SK-N-SH treated with all-trans-retinoic acid at 6 μM for 48 hours (cell line): ENCODE measurements around the gene MUTYH.

Experiments
- ATAC-seq: fragments of 200-7000 bp; cut with Tn5 transposase; 3 replicates; pipeline ENCODE4 v1.9.1; 2020; ENCODE audit warnings: mild to moderate bottlenecking, moderate library complexity
- BACH2 ChIP-seq: fragments of 250-450 bp; sonication (Bioruptor Pico); IDR thresholded peaks from 2 replicates; pipeline ENCODE4 v1.9.0; 2021; ENCODE audit warnings: mild to moderate bottlenecking, borderline replicate concordance
- CREB5 ChIP-seq: fragments of 250-450 bp; sonication (Bioruptor Pico); IDR thresholded peaks from 2 replicates; pipeline ENCODE4 v1.5.1; 2020; ENCODE audit warnings: low read depth, mild to moderate bottlenecking, moderate library complexity
- CSDC2 ChIP-seq: fragments of 250-450 bp; sonication (Bioruptor Pico); IDR thresholded peaks from 2 replicates; pipeline ENCODE4 v1.5.0; 2020; ENCODE audit warnings: mild to moderate bottlenecking, moderate library complexity
- CSRNP3 ChIP-seq: fragments of 250-450 bp; sonication (Bioruptor Pico); IDR thresholded peaks from 2 replicates; pipeline ENCODE4 v1.5.1; 2021; ENCODE audit warnings: mild to moderate bottlenecking, moderate library complexity
- ESRRG ChIP-seq: fragments of 250-450 bp; sonication (Bioruptor Pico); IDR thresholded peaks from 2 replicates; pipeline ENCODE4 v1.6.1; 2021; ENCODE audit warnings: mild to moderate bottlenecking
- GLIS3 ChIP-seq: fragments of 250-450 bp; sonication (Bioruptor Pico); IDR thresholded peaks from 2 replicates; pipeline ENCODE4 v1.5.0; 2020; ENCODE audit warnings: mild to moderate bottlenecking, moderate library complexity
- ISL1 ChIP-seq: fragments of 250-450 bp; sonication (Bioruptor Pico); IDR thresholded peaks from 2 replicates; pipeline ENCODE4 v2.1.2; 2022; ENCODE audit warnings: mild to moderate bottlenecking, moderate library complexity
- OSR1 ChIP-seq: fragments of 250-450 bp; sonication (Bioruptor Pico); IDR thresholded peaks from 2 replicates; pipeline ENCODE4 v1.8.0; 2022; ENCODE audit warnings: moderate library complexity, mild to moderate bottlenecking, inconsistent platforms
- PATZ1 ChIP-seq: fragments of 250-450 bp; sonication (Bioruptor Pico); IDR thresholded peaks from 2 replicates; pipeline ENCODE4 v1.8.0; 2020; ENCODE audit warnings: mild to moderate bottlenecking, moderate library complexity, borderline replicate concordance
- POU6F1 ChIP-seq: fragments of 250-450 bp; sonication (Bioruptor Pico); IDR thresholded peaks from 2 replicates; pipeline ENCODE4 v1.8.0; 2021; ENCODE audit warnings: low read depth, mild to moderate bottlenecking, moderate library complexity, borderline replicate concordance
- PPARA ChIP-seq: fragments of 250-450 bp; sonication (Bioruptor Pico); IDR thresholded peaks from 2 replicates; pipeline ENCODE4 v1.5.0; 2020; ENCODE audit warnings: mild to moderate bottlenecking, borderline replicate concordance
- RARB ChIP-seq: fragments of 250-450 bp; sonication (Bioruptor Pico); IDR thresholded peaks from 2 replicates; pipeline ENCODE4 v1.8.0; 2021; ENCODE audit warnings: mild to moderate bottlenecking, moderate library complexity
- SNAI2 ChIP-seq: fragments of 250-450 bp; sonication (Bioruptor Pico); IDR thresholded peaks from 2 replicates; pipeline ENCODE4 v1.5.0; 2020; ENCODE audit warnings: mild to moderate bottlenecking, moderate library complexity
- TCF4 ChIP-seq: fragments of 250-450 bp; sonication (Bioruptor Pico); IDR thresholded peaks from 2 replicates; pipeline ENCODE4 v1.8.0; 2021; ENCODE audit warnings: mild to moderate bottlenecking, moderate library complexity, borderline replicate concordance
- TOX ChIP-seq: fragments of 250-450 bp; sonication (Bioruptor Pico); IDR thresholded peaks from 2 replicates; pipeline ENCODE4 v1.8.0; 2021; ENCODE audit warnings: mild to moderate bottlenecking, moderate library complexity, borderline replicate concordance
- TSHZ2 ChIP-seq: fragments of 250-450 bp; sonication (Bioruptor Pico); IDR thresholded peaks from 2 replicates; pipeline ENCODE4 v1.5.0; 2020; ENCODE audit warnings: mild to moderate bottlenecking, moderate library complexity
- ZC3H10 ChIP-seq: fragments of 250-450 bp; sonication (Bioruptor Pico); IDR thresholded peaks from 2 replicates; pipeline ENCODE4 v1.5.1; 2021; ENCODE audit warnings: mild to moderate bottlenecking, moderate library complexity
- ZFP3 ChIP-seq: fragments of 250-450 bp; sonication (Bioruptor Pico); IDR thresholded peaks from 2 replicates; pipeline ENCODE4 v1.5.0; 2020; ENCODE audit warnings: mild to moderate bottlenecking, moderate library complexity
- ZFP30 ChIP-seq: fragments of 450-650 bp; formaldehyde crosslinking; IDR thresholded peaks from 2 replicates; pipeline ENCODE4 v1.5.0; 2022; ENCODE audit warnings: mild to moderate bottlenecking, moderate library complexity
- ZNF565 ChIP-seq: fragments of 450-650 bp; formaldehyde crosslinking; conservative IDR thresholded peaks from 2 replicates; pipeline ENCODE4 v1.5.0; 2020; ENCODE audit warnings: low read depth, mild to moderate bottlenecking, moderate library complexity
- ZNF70 ChIP-seq: fragments of 450-650 bp; formaldehyde crosslinking; IDR thresholded peaks from 2 replicates; pipeline ENCODE4 v1.5.0; 2020; ENCODE audit warnings: mild to moderate bottlenecking, moderate library complexity
- ZNF8 ChIP-seq: fragments of 450-650 bp; formaldehyde crosslinking; IDR thresholded peaks from 2 replicates; pipeline ENCODE4 v1.5.0; 2020; ENCODE audit warnings: mild to moderate bottlenecking, moderate library complexity

Gene MUTYH

GRCh38 chr1:45337630-45338325 is 2.5 kb downstream of the MUTYH start:
- TF ChIP-seq PPARA (CRISPR knock-in tag) (no peak), OSR1 (CRISPR knock-in tag) (no peak), TSHZ2 (no peak), TCF4 (CRISPR knock-in tag) (no peak), ZNF565 (CRISPR knock-in tag) (no peak), ZNF70 (no peak), BACH2 (CRISPR knock-in tag) (no peak), CSDC2 (CRISPR knock-in tag) (no peak), RARB (CRISPR knock-in tag) (no peak)
- no peak for ATAC-seq

GRCh38 chr1:45335855-45336324 is 4.3 kb downstream of the MUTYH start:
- no peak for ATAC-seq
- TF ChIP-seq CREB5 (CRISPR knock-in tag), result no peak
- TF ChIP-seq ZFP3 (CRISPR knock-in tag), result no peak
- no peak for TF ChIP-seq ZNF565 (CRISPR knock-in tag)
- TF ChIP-seq CSDC2 (CRISPR knock-in tag), result no peak
- no peak for TF ChIP-seq OSR1 (CRISPR knock-in tag)
- no peak for TF ChIP-seq RARB (CRISPR knock-in tag)
- TF ChIP-seq POU6F1, result no peak
- no peak for TF ChIP-seq SNAI2 (CRISPR knock-in tag)
- TF ChIP-seq TCF4 (CRISPR knock-in tag), result no peak
- TF ChIP-seq PATZ1 (CRISPR knock-in tag), result no peak
- no peak for TF ChIP-seq ZC3H10 (CRISPR knock-in tag)
- TF ChIP-seq GLIS3 (CRISPR knock-in tag), result no peak
- TF ChIP-seq ZNF70, result no peak
- TF ChIP-seq ESRRG, result no peak
- TF ChIP-seq PPARA (CRISPR knock-in tag), result no peak
- TF ChIP-seq TOX (CRISPR knock-in tag), result no peak
- no peak for TF ChIP-seq ZNF8 (CRISPR knock-in tag)
- TF ChIP-seq ISL1 (CRISPR knock-in tag), result no peak
- no peak for TF ChIP-seq CSRNP3 (CRISPR knock-in tag)
- no peak for TF ChIP-seq ZFP30 (CRISPR knock-in tag)
